ENCODE data around the gene KCNE5. TPM values are rescaled to one million over a fixed set of nuclear protein-coding genes. Genes with fewer than 3 reads are reported as not detected.
"Not testable (repeated sequence)": the region's sequence is repeated elsewhere in the genome, so short reads cannot be mapped to it uniquely, and the experiment has no call there.

The KCNE5 gene
- total RNA-seq, 2 donors from 2014 or later: 0.19 to 0.71 TPM

GRCh38 chrX:109635146-109635545 is 10.2 kb upstream of the KCNE5 start:
- H3K9me3 Mint-ChIP-seq: no peaks in the 10 kb centered on the region
- H3K4me3 Mint-ChIP-seq: no peak overlapping the region
- no peaks in the 10 kb centered on the region for H3K4me1 Mint-ChIP-seq
- ATAC-seq (replicated peaks): no peak
- H3K27me3 Mint-ChIP-seq: no peaks in the 10 kb centered on the region
- no peak overlapping the region for H3K27ac Mint-ChIP-seq
- peaks cover 12% of the 10 kb centered on the region for H3K36me3 Mint-ChIP-seq (ENCODE audit: low read depth)

GRCh38 chrX:109632906-109633504 is 8.0 kb upstream of the KCNE5 start:
- Mint-ChIP-seq H3K4me1 (no peaks in the 10 kb centered on the region), H3K9me3 (no peaks in the 10 kb centered on the region), H3K27me3 (no peaks in the 10 kb centered on the region), H3K36me3 (ENCODE audit: low read depth) (no peaks in the 10 kb centered on the region), H3K27ac (no peak overlapping the region), H3K4me3 (no peak overlapping the region)
- ATAC-seq (replicated peaks): no peak

GRCh38 chrX:109629310-109629709 is 4.3 kb upstream of the KCNE5 start:
- Mint-ChIP-seq H3K4me1 (peaks cover 4% of the 10 kb centered on the region), H3K27ac (no peak overlapping the region)

GRCh38 chrX:109626637-109627036 is 1.7 kb upstream of the KCNE5 start:
- no peaks in the 10 kb centered on the region for H3K27me3 Mint-ChIP-seq
- H3K4me3 Mint-ChIP-seq: no peak overlapping the region
- no peak overlapping the region for H3K27ac Mint-ChIP-seq
- no peaks in the 10 kb centered on the region for H3K36me3 Mint-ChIP-seq (ENCODE audit: low read depth)
- ATAC-seq (replicated peaks): no peak
- H3K9me3 Mint-ChIP-seq: no peaks in the 10 kb centered on the region
- H3K4me1 Mint-ChIP-seq: peaks cover 4% of the 10 kb centered on the region

More at GRCh38 chrX:109629310-109629709, 4.3 kb upstream of the KCNE5 start:
- no peaks in the 10 kb centered on the region for H3K27me3 Mint-ChIP-seq
- no peaks in the 10 kb centered on the region for H3K9me3 Mint-ChIP-seq
- no peak overlapping the region for H3K4me3 Mint-ChIP-seq
- no peaks in the 10 kb centered on the region for H3K36me3 Mint-ChIP-seq (ENCODE audit: low read depth)
- ATAC-seq (replicated peaks): no peak

GRCh38 chrX:109623997-109624396 is 975 bp downstream of the KCNE5 start:
- Mint-ChIP-seq H3K27ac (no peak overlapping the region), H3K36me3 (ENCODE audit: low read depth) (no peaks in the 10 kb centered on the region), H3K4me3 (no peak overlapping the region), H3K27me3 (no peaks in the 10 kb centered on the region), H3K9me3 (no peaks in the 10 kb centered on the region), H3K4me1 (peaks cover 4% of the 10 kb centered on the region)
- no peak for ATAC-seq (replicated peaks)

GRCh38 chrX:109622270-109622669 is 2.7 kb downstream of the KCNE5 start:
- Mint-ChIP-seq H3K4me3 (no peak overlapping the region), H3K4me1 (no peaks in the 10 kb centered on the region), H3K27ac (no peak overlapping the region), H3K27me3 (no peaks in the 10 kb centered on the region), H3K36me3 (ENCODE audit: low read depth) (no peaks in the 10 kb centered on the region), H3K9me3 (no peaks in the 10 kb centered on the region)
- ATAC-seq (replicated peaks): no peak

GRCh38 chrX:109619771-109620170 is 5.2 kb downstream of the KCNE5 start:
- no peaks in the 10 kb centered on the region for H3K4me1 Mint-ChIP-seq
- H3K27ac Mint-ChIP-seq: no peak overlapping the region
- no peaks in the 10 kb centered on the region for H3K36me3 Mint-ChIP-seq (ENCODE audit: low read depth)
- H3K27me3 Mint-ChIP-seq: no peaks in the 10 kb centered on the region
- no peak for ATAC-seq (replicated peaks)
- H3K4me3 Mint-ChIP-seq: no peak overlapping the region
- H3K9me3 Mint-ChIP-seq: no peaks in the 10 kb centered on the region

- no peak overlapping the region for H3K4me3 Mint-ChIP-seq
- no peak for ATAC-seq (replicated peaks)
- H3K27me3 Mint-ChIP-seq: peaks cover 2% of the 10 kb centered on the region
- H3K4me1 Mint-ChIP-seq: no peaks in the 10 kb centered on the region
- no peaks in the 10 kb centered on the region for H3K36me3 Mint-ChIP-seq (ENCODE audit: low read depth)
- H3K9me3 Mint-ChIP-seq: no peaks in the 10 kb centered on the region
- H3K27ac Mint-ChIP-seq: no peak overlapping the region
These were observed 10.0 kb downstream of the KCNE5 start for GRCh38 chrX:109614951-109615350.

- no peaks in the 10 kb centered on the region for H3K4me1 Mint-ChIP-seq
- ATAC-seq (replicated peaks): no peak
- peaks cover 4% of the 10 kb centered on the region for H3K9me3 Mint-ChIP-seq
- no peak overlapping the region for H3K27ac Mint-ChIP-seq
- H3K36me3 Mint-ChIP-seq (ENCODE audit: low read depth): no peaks in the 10 kb centered on the region
- no peak overlapping the region for H3K4me3 Mint-ChIP-seq
- peaks cover 35% of the 10 kb centered on the region for H3K27me3 Mint-ChIP-seq
These were observed 23.5 kb downstream of the KCNE5 start for GRCh38 chrX:109601486-109601885.

GRCh38 chrX:109600237-109600651 is 24.7 kb downstream of the KCNE5 start:
- ATAC-seq (replicated peaks): no peak
- Mint-ChIP-seq H3K4me1 (no peaks in the 10 kb centered on the region), H3K9me3 (no peaks in the 10 kb centered on the region), H3K27me3 (peaks cover 29% of the 10 kb centered on the region), H3K36me3 (ENCODE audit: low read depth) (no peaks in the 10 kb centered on the region), H3K4me3 (no peak overlapping the region), H3K27ac (no peak overlapping the region)

GRCh38 chrX:109596015-109596414 is 29.0 kb downstream of the KCNE5 start:
- H3K36me3 Mint-ChIP-seq (ENCODE audit: low read depth): no peaks in the 10 kb centered on the region
- peaks cover 4% of the 10 kb centered on the region for H3K27me3 Mint-ChIP-seq
- ATAC-seq (replicated peaks): no peak

GRCh38 chrX:109590176-109590575 is 34.8 kb downstream of the KCNE5 start:
- Mint-ChIP-seq H3K36me3 (ENCODE audit: low read depth) (no peaks in the 10 kb centered on the region), H3K9me3 (no peaks in the 10 kb centered on the region), H3K4me1 (no peaks in the 10 kb centered on the region), H3K4me3 (no peak overlapping the region), H3K27me3 (peaks cover 4% of the 10 kb centered on the region), H3K27ac (no peak overlapping the region)
- ATAC-seq (replicated peaks): no peak

More at GRCh38 chrX:109596015-109596414, 29.0 kb downstream of the KCNE5 start:
- Mint-ChIP-seq H3K4me1 (no peaks in the 10 kb centered on the region), H3K4me3 (no peak overlapping the region), H3K9me3 (no peaks in the 10 kb centered on the region), H3K27ac (no peak overlapping the region)

- ATAC-seq (replicated peaks): no peak
- no peaks in the 10 kb centered on the region for H3K4me1 Mint-ChIP-seq
- H3K9me3 Mint-ChIP-seq: no peaks in the 10 kb centered on the region
- peaks cover 8% of the 10 kb centered on the region for H3K27me3 Mint-ChIP-seq
- no peaks in the 10 kb centered on the region for H3K36me3 Mint-ChIP-seq (ENCODE audit: low read depth)
- no peak overlapping the region for H3K27ac Mint-ChIP-seq
- H3K4me3 Mint-ChIP-seq: no peak overlapping the region
These were observed 39.5 kb downstream of the KCNE5 start for GRCh38 chrX:109585488-109585887.

- Mint-ChIP-seq H3K36me3 (ENCODE audit: low read depth) (no peaks in the 10 kb centered on the region), H3K4me1 (no peaks in the 10 kb centered on the region), H3K27me3 (peaks cover 4% of the 10 kb centered on the region), H3K9me3 (no peaks in the 10 kb centered on the region), H3K4me3 (no peak overlapping the region), H3K27ac (no peak overlapping the region)
- ATAC-seq (replicated peaks): no peak
These were observed 46.1 kb downstream of the KCNE5 start for GRCh38 chrX:109578916-109579315.

GRCh38 chrX:109577055-109577454 is 47.9 kb downstream of the KCNE5 start:
- H3K27ac Mint-ChIP-seq: no peak overlapping the region
- no peaks in the 10 kb centered on the region for H3K4me1 Mint-ChIP-seq
- peaks cover 4% of the 10 kb centered on the region for H3K27me3 Mint-ChIP-seq
- no peak overlapping the region for H3K4me3 Mint-ChIP-seq
- H3K9me3 Mint-ChIP-seq: no peaks in the 10 kb centered on the region
- no peak for ATAC-seq (replicated peaks)
- no peaks in the 10 kb centered on the region for H3K36me3 Mint-ChIP-seq (ENCODE audit: low read depth)

- not testable (repeated sequence) for H3K9me3 Mint-ChIP-seq; H3K27me3 Mint-ChIP-seq; H3K27ac Mint-ChIP-seq; H3K4me1 Mint-ChIP-seq; H3K36me3 Mint-ChIP-seq (ENCODE audit: low read depth); H3K4me3 Mint-ChIP-seq; ATAC-seq (replicated peaks)
These were observed 48.9 kb downstream of the KCNE5 start for GRCh38 chrX:109576083-109576482.
